BJ (cell line): ENCODE measurements around the gene FTO. TPM values are rescaled to one million over a fixed set of nuclear protein-coding genes. Genes with fewer than 3 reads are reported as not detected.

Source experiments
- CTCF ChIA-PET: fragments of 350-600 bp; formaldehyde crosslinking; extraction: SDS; loops from one replicate; lab custom pipeline; 2021; ENCODE audit warnings: antibody characterized with exemption, inconsistent platforms; lab: Yijun Ruan, JAX
- POLR2A ChIA-PET: fragments of 300-600 bp; sonication (Branson Sonifier 250); formaldehyde crosslinking; extraction: SDS; loops from one replicate; lab custom pipeline; 2021; ENCODE audit warnings: antibody characterized with exemption; lab: Charles Lee
- DNase-seq: peaks from one replicate; pipeline ENCODE4 v3.0.0-alpha.2; 2011; ENCODE audit warnings: low read depth
- H3K27me3 ChIP-seq: 2 replicates; pipeline ENCODE4 v1.6.0; 2011; ENCODE audit warnings: low read length; ENCODE audit not compliant: control insufficient read depth, insufficient read depth
- H3K36me3 ChIP-seq: 2 replicates; pipeline ENCODE4 v1.5.1; 2011; ENCODE audit warnings: low read length; ENCODE audit not compliant: control insufficient read depth, insufficient read depth
- H3K4me3 ChIP-seq: 2 replicates; pipeline ENCODE4 v1.5.1; 2011; ENCODE audit warnings: low read depth, mild to moderate bottlenecking, control low read depth, low read length
- CTCF ChIP-seq: IDR thresholded peaks from 2 replicates; pipeline ENCODE4 v1.5.1; 2011; ENCODE audit warnings: low read depth, mild to moderate bottlenecking, control low read depth, inconsistent platforms, low read length, moderate library complexity; ENCODE audit not compliant: insufficient read depth
- polyA plus RNA-seq: library from polyadenylated mRNA; depleted of rRNA; stranded (reverse); fragments of >200 nt; gene quantifications from 2 replicates; pipeline ENCODE4 v1.2.3, GENCODE V29; 2011

FTO gene
- polyA plus RNA-seq, 1 experiment, result 86.3 TPM

- CTCF ChIA-PET, result interaction anchor here (0.6 to 0.9 kb wide), 3 partner anchors 22 to 245 kb away, joined by 3 read pairs; no protein-coding TSS in a partner anchor
- DNase-seq, result peak; percentile 23
- POLR2A ChIA-PET, result no interaction called here
- no peak overlapping the region for H3K4me3 ChIP-seq
- H3K36me3 ChIP-seq, result no peaks in the 10 kb centered on the region
- H3K27me3 ChIP-seq, result peaks cover 5% of the 10 kb centered on the region
- TF ChIP-seq CTCF, result no peak
Observed at GRCh38 chr16:54171626-54172537, 467.9 kb downstream of the FTO start.

- DNase-seq, result no peak
- peaks cover 5% of the 10 kb centered on the region for H3K27me3 ChIP-seq
- ChIA-PET CTCF (interaction anchor here (0.6 kb wide), 1 partner anchor 1771 kb away, joined by 3 read pairs; no protein-coding TSS in a partner anchor), POLR2A (no interaction called here)
- no peak overlapping the region for H3K4me3 ChIP-seq
- H3K36me3 ChIP-seq, result no peaks in the 10 kb centered on the region
- TF ChIP-seq CTCF, result no peak
Observed at GRCh38 chr16:54173490-54173889, 469.5 kb downstream of the FTO start.

- Histone ChIP-seq H3K4me3 (no peak overlapping the region), H3K36me3 (no peaks in the 10 kb centered on the region), H3K27me3 (peaks cover 5% of the 10 kb centered on the region)
- ChIA-PET POLR2A (no interaction called here), CTCF (no interaction called here)
- no peak for TF ChIP-seq CTCF
- DNase-seq, result no peak
Observed at GRCh38 chr16:54174201-54174600, 470.2 kb downstream of the FTO start.

GRCh38 chr16:54174750-54175149, 470.8 kb downstream of the FTO start:
- H3K4me3 ChIP-seq, result no peak overlapping the region

GRCh38 chr16:54175169-54175551, 471.2 kb downstream of the FTO start:
- Histone ChIP-seq H3K36me3 (no peaks in the 10 kb centered on the region), H3K27me3 (peaks cover 5% of the 10 kb centered on the region), H3K4me3 (no peak overlapping the region)
- POLR2A ChIA-PET, result no interaction called here
- DNase-seq, result no peak
- no peak for TF ChIP-seq CTCF
- CTCF ChIA-PET, result no interaction called here

More at GRCh38 chr16:54174750-54175149, 470.8 kb downstream of the FTO start:
- no peak for TF ChIP-seq CTCF
- Histone ChIP-seq H3K27me3 (peaks cover 5% of the 10 kb centered on the region), H3K36me3 (no peaks in the 10 kb centered on the region)
- ChIA-PET CTCF (no interaction called here), POLR2A (no interaction called here)
- DNase-seq, result no peak
